K562 (cell line): ENCODE data around the gene LOXHD1.

Experiments
- GABPB1 ChIP-seq: sonication (generic); formaldehyde crosslinking; IDR thresholded peaks from 2 replicates; pipeline ENCODE4 v1.8.0; 2022; ENCODE audit warnings: mild to moderate bottlenecking, missing genetic modification reagents
- POLR2A ChIP-seq: fragments of 450-650 bp; conservative IDR thresholded peaks from 2 replicates; pipeline ENCODE4 v1.6.1; 2016
- TF ChIP-seq, protein P1 (sequence below): sonication (generic); formaldehyde crosslinking; IDR thresholded peaks from 2 replicates; pipeline ENCODE4 v1.8.0; 2022; ENCODE audit warnings: mild to moderate bottlenecking, low read depth, missing genetic modification reagents

DNA sequence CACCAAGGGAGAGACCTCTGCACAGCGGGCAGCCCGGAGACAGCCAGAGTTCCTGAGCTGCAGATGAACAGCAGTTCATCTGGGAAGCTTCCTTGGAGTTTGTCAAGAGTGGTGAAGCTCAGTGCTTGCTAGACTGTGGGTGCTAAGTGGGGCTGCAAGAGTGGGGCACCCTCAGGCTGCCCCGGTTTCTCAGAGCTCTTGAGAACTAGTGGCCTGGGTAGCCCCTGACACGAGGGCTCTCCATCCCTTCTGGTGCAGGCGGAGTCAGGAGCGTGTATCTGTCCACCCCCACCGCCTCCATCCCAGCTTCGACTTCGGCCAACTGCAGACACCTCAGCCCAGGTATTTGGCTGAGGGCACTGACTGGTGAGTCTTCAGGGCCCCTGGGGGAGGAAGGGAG is 222.0 kb downstream of the LOXHD1 start:
- TF ChIP-seq POLR2A (no peak), GABPB1 (CRISPR knock-in tag) (no peak)
- TF ChIP-seq, protein P1, sequence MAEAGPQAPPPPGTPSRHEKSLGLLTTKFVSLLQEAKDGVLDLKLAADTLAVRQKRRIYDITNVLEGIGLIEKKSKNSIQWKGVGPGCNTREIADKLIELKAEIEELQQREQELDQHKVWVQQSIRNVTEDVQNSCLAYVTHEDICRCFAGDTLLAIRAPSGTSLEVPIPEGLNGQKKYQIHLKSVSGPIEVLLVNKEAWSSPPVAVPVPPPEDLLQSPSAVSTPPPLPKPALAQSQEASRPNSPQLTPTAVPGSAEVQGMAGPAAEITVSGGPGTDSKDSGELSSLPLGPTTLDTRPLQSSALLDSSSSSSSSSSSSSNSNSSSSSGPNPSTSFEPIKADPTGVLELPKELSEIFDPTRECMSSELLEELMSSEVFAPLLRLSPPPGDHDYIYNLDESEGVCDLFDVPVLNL (CRISPR knock-in tag) = no peak
